H1 (cell line): ENCODE results near the gene XDH. TPM values are rescaled to one million over a fixed set of nuclear protein-coding genes. Genes with fewer than 3 reads are reported as not detected.

Source experiments
- CTCF ChIA-PET: fragments of 300-600 bp; sonication (Branson Sonifier 250); formaldehyde crosslinking; loops from one replicate; lab custom pipeline; 2021; ENCODE audit not compliant: partially characterized antibody; lab: Charles Lee
- POLR2A ChIA-PET: fragments of 300-600 bp; sonication (Branson Sonifier 250); formaldehyde crosslinking; loops from one replicate; lab custom pipeline; 2021; ENCODE audit warnings: inconsistent platforms; ENCODE audit not compliant: partially characterized antibody; lab: Charles Lee
- DNase-seq, 2 experiments: peaks; one replicate each; pipeline versions ENCODE4 v3.0.0 to v3.0.0-alpha.2; 2010 to 2022; ENCODE audit warnings: low spot score in 2 of 2, low read depth in 1 of 2, mixed read lengths in 1 of 2
- FAIRE-seq: peaks from 2 replicates; lab custom pipeline; 2011; peaks lifted over from hg19 to GRCh38; lab: Jason Lieb, UNC
- H2AFZ ChIP-seq: 2 replicates; pipeline ENCODE4 v1.8.1; 2012; ENCODE audit warnings: low read length, inconsistent platforms
- H2AK5ac ChIP-seq: 2 replicates; pipeline ENCODE4 v1.6.1; 2013; ENCODE audit warnings: low read depth, low read length
- H2BK120ac ChIP-seq: replicated peaks from 2 replicates; pipeline ENCODE3; 2013; ENCODE audit warnings: low read depth, low read length, inconsistent platforms
- H2BK12ac ChIP-seq: 2 replicates; pipeline ENCODE4 v1.6.1; 2013; ENCODE audit warnings: low read depth, low read length
- H2BK15ac ChIP-seq: 2 replicates; pipeline ENCODE4 v1.6.1; 2013; ENCODE audit warnings: low read length
- H2BK20ac ChIP-seq: 2 replicates; pipeline ENCODE4 v1.6.1; 2013; ENCODE audit warnings: low read length
- H2BK5ac ChIP-seq: 2 replicates; pipeline ENCODE4 v1.6.1; 2013; ENCODE audit warnings: low read depth, low read length
- H3K14ac ChIP-seq: 2 replicates; pipeline ENCODE4 v1.6.1; 2013; ENCODE audit warnings: inconsistent platforms; ENCODE audit not compliant: insufficient read length
- H3K18ac ChIP-seq: 2 replicates; pipeline ENCODE4 v1.6.1; 2013; ENCODE audit warnings: low read length; ENCODE audit errors: extremely low read depth
- H3K23ac ChIP-seq: 2 replicates; pipeline ENCODE4 v1.6.1; 2013; ENCODE audit warnings: inconsistent platforms; ENCODE audit not compliant: insufficient read length
- H3K23me2 ChIP-seq: 2 replicates; pipeline ENCODE4 v1.6.1; 2013; ENCODE audit warnings: low read depth, low read length
- H3K27ac ChIP-seq: 2 replicates; pipeline ENCODE4 v1.6.1; 2011; ENCODE audit warnings: low read depth, low read length, inconsistent platforms
- H3K27me3 ChIP-seq, 4 experiments: replicated peaks in 1 of 4; 1 replicate in 1 of 4; 2 replicates in 3 of 4; pipeline versions ENCODE4 v1.6.1 to v1.8.1; 2011 to 2013; ENCODE audit warnings: low read length in 3 of 4, mild to moderate bottlenecking in 3 of 4, inconsistent platforms in 2 of 4, mixed read lengths in 2 of 4, moderate library complexity in 1 of 4; ENCODE audit not compliant: control insufficient read depth in 3 of 4, insufficient read depth in 3 of 4; ENCODE audit errors: extremely low read depth in 1 of 4
- H3K36me3 ChIP-seq, 4 experiments: 2 replicates each; pipeline versions ENCODE4 v1.6.1 to v1.8.1; 2011 to 2013; ENCODE audit warnings: mild to moderate bottlenecking in 4 of 4, low read length in 3 of 4, moderate library complexity in 2 of 4, control low read depth in 1 of 4, inconsistent platforms in 1 of 4; ENCODE audit not compliant: insufficient read depth in 4 of 4, control insufficient read depth in 2 of 4
- H3K4ac ChIP-seq: replicated peaks from 2 replicates; pipeline ENCODE3; 2013; ENCODE audit warnings: low read length, low read depth, mixed read lengths, inconsistent platforms; ENCODE audit not compliant: insufficient read length
- H3K4me1 ChIP-seq, 4 experiments: replicated peaks in 1 of 4; 1 replicate in 1 of 4; 2 replicates in 3 of 4; pipeline versions ENCODE4 v1.6.1 to v1.8.1; 2011 to 2013; ENCODE audit warnings: low read length in 3 of 4, inconsistent platforms in 2 of 4, mixed read lengths in 1 of 4; ENCODE audit not compliant: insufficient read depth in 4 of 4, control insufficient read depth in 3 of 4
- H3K4me2 ChIP-seq, 2 experiments: 2 replicates each; pipeline versions ENCODE4 v1.6.1 to v1.8.1; 2011 to 2013; ENCODE audit warnings: low read depth in 2 of 2, low read length in 2 of 2, control low read depth in 1 of 2, inconsistent platforms in 1 of 2, mild to moderate bottlenecking in 1 of 2; ENCODE audit not compliant: insufficient read depth in 1 of 2
- H3K4me3 ChIP-seq, 4 experiments: fragments of 200-600, 300-600 bp in 1 of 4; sonication (generic), shearing (Covaris generic), sonication (Bioruptor Twin) in 1 of 4; 2 replicates each; pipeline versions ENCODE4 v1.5.1 to v1.8.1; 2011 to 2016; ENCODE audit warnings: low read length in 4 of 4, low read depth in 3 of 4, control low read depth in 2 of 4, inconsistent platforms in 2 of 4, mild to moderate bottlenecking in 2 of 4, mixed read lengths in 1 of 4, moderate library complexity in 1 of 4; ENCODE audit not compliant: insufficient read depth in 2 of 4; ENCODE audit errors: extremely low read depth in 1 of 4
- H3K56ac ChIP-seq: replicated peaks from 2 replicates; pipeline ENCODE3; 2013; ENCODE audit warnings: low read depth, mild to moderate bottlenecking, mixed read lengths, low read length, inconsistent platforms; ENCODE audit not compliant: insufficient read length
- H3K79me1 ChIP-seq: 2 replicates; pipeline ENCODE4 v1.6.1; 2013; ENCODE audit warnings: low read depth, low read length, control low read depth
- H3K79me2 ChIP-seq, 2 experiments: 2 replicates each; pipeline versions ENCODE4 v1.6.1 to v1.8.1; 2012 to 2013; ENCODE audit warnings: low read length in 2 of 2, mild to moderate bottlenecking in 2 of 2, inconsistent platforms in 1 of 2; ENCODE audit not compliant: insufficient read depth in 2 of 2, control insufficient read depth in 1 of 2
- H3K9ac ChIP-seq, 4 experiments: replicated peaks in 1 of 4; 1 replicate in 1 of 4; 2 replicates in 3 of 4; pipeline versions ENCODE4 v1.6.1 to v1.8.1; 2011 to 2013; ENCODE audit warnings: low read depth in 3 of 4, low read length in 3 of 4, control low read depth in 2 of 4, mild to moderate bottlenecking in 2 of 4, moderate library complexity in 2 of 4, inconsistent platforms in 1 of 4; ENCODE audit errors: extremely low read depth in 1 of 4
- H3K9me3 ChIP-seq, 2 experiments: 2 replicates each; pipeline versions ENCODE4 v1.6.1 to v1.8.1; 2012 to 2013; ENCODE audit warnings: mild to moderate bottlenecking in 2 of 2, moderate library complexity in 2 of 2, control low read depth in 1 of 2, inconsistent platforms in 1 of 2, low read depth in 1 of 2, low read length in 1 of 2, mixed read lengths in 1 of 2; ENCODE audit not compliant: insufficient read depth in 2 of 2
- H4K20me1 ChIP-seq, 2 experiments: replicated peaks in 1 of 2; 2 replicates each; pipeline versions ENCODE3 to v1.8.1; 2011 to 2013; ENCODE audit warnings: inconsistent platforms in 2 of 2, low read length in 2 of 2, mild to moderate bottlenecking in 1 of 2; ENCODE audit not compliant: insufficient read depth in 2 of 2, control insufficient read depth in 1 of 2
- H4K5ac ChIP-seq: 2 replicates; pipeline ENCODE4 v1.6.1; 2013; ENCODE audit warnings: low read length, low read depth, mixed read lengths, inconsistent platforms; ENCODE audit not compliant: insufficient read length
- H4K8ac ChIP-seq: 2 replicates; pipeline ENCODE4 v1.8.0; 2013; ENCODE audit warnings: mild to moderate bottlenecking, moderate library complexity, low read length, inconsistent platforms; ENCODE audit not compliant: insufficient read depth; ENCODE audit errors: extremely low read depth
- H4K91ac ChIP-seq: replicated peaks from 2 replicates; pipeline ENCODE3; 2013; ENCODE audit warnings: low read length, mixed read lengths, inconsistent platforms; ENCODE audit not compliant: insufficient read length
- ASH2L ChIP-seq: fragments of 200-600, 300-600 bp; sonication (generic); IDR thresholded peaks from one replicate; pipeline ENCODE4 v1.7.1; 2017; ENCODE audit warnings: low read length
- BCL11A ChIP-seq, 2 experiments: IDR thresholded peaks; one replicate each; pipeline ENCODE4 v1.6.1; 2011; ENCODE audit warnings: low read depth in 2 of 2, low read length in 2 of 2, mild to moderate bottlenecking in 2 of 2
- CBX8 ChIP-seq: fragments of 300-800, 300-1000 bp; sonication (generic); IDR thresholded peaks from 2 replicates; pipeline ENCODE4 v1.7.1; 2016; ENCODE audit warnings: low read depth, low read length, borderline replicate concordance
- EGR1 ChIP-seq: IDR thresholded peaks from 2 replicates; pipeline ENCODE4 v1.6.1; 2011; ENCODE audit warnings: low read depth, low read length, borderline replicate concordance
- GTF2F1 ChIP-seq: IDR thresholded peaks from 2 replicates; pipeline ENCODE4 v1.6.1; 2012; ENCODE audit warnings: low read depth, low read length, improper control_type of control experiment, borderline replicate concordance
- KDM5A ChIP-seq: fragments of 200-600 bp; IDR thresholded peaks from 2 replicates; pipeline ENCODE4 v1.7.1; 2012; ENCODE audit warnings: mild to moderate bottlenecking, low read length, inconsistent platforms, mixed read lengths
- RNF2 ChIP-seq: fragments of 200-900, 300-1000 bp; sonication (generic); IDR thresholded peaks from 2 replicates; pipeline ENCODE4 v1.7.1; 2016; ENCODE audit warnings: borderline replicate concordance, low read depth, mild to moderate bottlenecking, antibody characterized with exemption, low read length; ENCODE audit not compliant: poor library complexity, severe bottlenecking; ENCODE audit errors: missing control alignments
- SIRT6 ChIP-seq: IDR thresholded peaks from one replicate; pipeline ENCODE4 v1.7.1; 2012; ENCODE audit warnings: low read length, inconsistent platforms
- SP2 ChIP-seq: IDR thresholded peaks from 2 replicates; pipeline ENCODE4 v1.6.1; 2012; ENCODE audit warnings: mild to moderate bottlenecking, low read length, inconsistent platforms
- SRF ChIP-seq: IDR thresholded peaks from 2 replicates; pipeline ENCODE4 v1.6.1; 2011; ENCODE audit warnings: mild to moderate bottlenecking, low read depth, low read length, moderate library complexity
- WGBS, 2 experiments: shearing (Covaris generic) in 1 of 2; methylation state at CpG; one replicate each; pipeline versions ENCODE4 v1.1.6 to v1.1.7; 2013 to 2015; ENCODE audit warnings: low lambda C conversion rate in 2 of 2, mixed read lengths in 2 of 2, inconsistent platforms in 1 of 2, low coverage in 1 of 2, missing lambda C conversion rate in 1 of 2; ENCODE audit not compliant: insufficient replicate concordance in 2 of 2, insufficient coverage in 1 of 2, insufficient read length in 1 of 2; ENCODE audit errors: extremely low coverage in 1 of 2, missing lambda C conversion rate in 1 of 2; 5-methylcytosine and 5-hydroxymethylcytosine counted together
- polyA plus RNA-seq, 7 experiments: library from polyadenylated mRNA; depleted of rRNA in 3 of 7; stranded (reverse) in 5 of 7; unstranded in 2 of 7; fragments of >200 nt in 5 of 7; fragments of 200-250 nt in 2 of 7; gene quantifications; 1 replicate in 5 of 7; 2 replicates in 1 of 7; 4 replicates in 1 of 7; pipeline versions ENCODE4 v1.2.1 to v1.2.3, GENCODE V29; 2011 to 2013; ENCODE audit warnings: missing spikeins in 2 of 7, mixed read lengths in 2 of 7
- total RNA-seq: library from RNA; stranded (reverse); fragmentation: NEBNext Ultra II Directional; extraction: Animal tissue kit (Norgen Biotek cat#: 25700); gene quantifications from 2 replicates; pipeline ENCODE4 v1.2.1, GENCODE V29; 2021
- TF ChIP-seq, protein P1 (sequence below): IDR thresholded peaks from 2 replicates; pipeline ENCODE4 v1.6.1; 2012; ENCODE audit warnings: inconsistent platforms

XDH gene
- total and polyA plus RNA-seq, 2 of the 8 experiments (the other 6 are each of a cell fraction or from before 2014, with no cell fraction given) = 0.68 to 1.2 TPM

DNA sequence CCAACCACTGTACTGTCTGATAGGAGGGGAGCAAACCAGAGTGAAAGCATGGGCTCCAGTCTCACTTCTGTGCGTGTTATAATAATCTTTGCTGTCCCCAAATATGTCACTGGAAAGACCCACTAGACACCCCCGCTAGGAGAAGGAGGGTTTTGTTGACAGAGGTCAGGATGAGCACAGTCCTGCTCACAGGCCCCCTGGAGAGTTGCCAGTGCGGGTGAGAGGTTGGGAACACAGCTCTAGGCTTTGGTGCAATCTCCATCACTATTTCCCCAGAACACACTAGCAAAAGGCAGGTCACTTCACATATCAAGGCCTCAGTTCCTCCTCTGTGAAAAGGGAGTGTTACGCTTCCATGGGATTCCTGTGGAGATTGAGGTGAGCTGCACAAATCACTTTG, 9.7 kb downstream of the XDH start:
- Histone ChIP-seq H3K4me3 (no peak overlapping the region), H3K27me3 (no peaks in the 10 kb centered on the region), H4K20me1 (no peaks in the 10 kb centered on the region), H2AK5ac (no peak overlapping the region), H3K4me2 (no peak overlapping the region), H3K18ac (no peak overlapping the region), H3K4me1 (peaks cover 0 to 8% (median 0%) of the 10 kb centered on the region in 4 experiments; a peak in 1 of 7 replicates), H3K9me3 (peaks cover 2 to 26% of the 10 kb centered on the region in 2 experiments; a peak in 3 of 4 replicates), H4K91ac (no peak overlapping the region), H4K5ac (no peak overlapping the region), H3K14ac (no peak overlapping the region), H3K4ac (no peak overlapping the region), H3K23me2 (no peaks in the 10 kb centered on the region), H2BK15ac (no peak overlapping the region), H3K79me1 (no peaks in the 10 kb centered on the region), H2BK12ac (no peak overlapping the region), H2BK120ac (no peak overlapping the region), H3K23ac (no peak overlapping the region), H3K56ac (no peak overlapping the region), H2BK5ac (no peak overlapping the region), H3K27ac (no peak overlapping the region), H2BK20ac (no peak overlapping the region), H4K8ac (no peak overlapping the region), H3K79me2 (no peaks in the 10 kb centered on the region), H3K36me3 (no peaks in the 10 kb centered on the region), H3K9ac (no peak overlapping the region), H2AFZ (no peak overlapping the region)
- FAIRE-seq (no peak), DNase-seq (no peak)
- TF ChIP-seq CBX8 = no peak
- no peak for TF ChIP-seq ASH2L
- TF ChIP-seq SP2 = no peak
- TF ChIP-seq, protein P1, sequence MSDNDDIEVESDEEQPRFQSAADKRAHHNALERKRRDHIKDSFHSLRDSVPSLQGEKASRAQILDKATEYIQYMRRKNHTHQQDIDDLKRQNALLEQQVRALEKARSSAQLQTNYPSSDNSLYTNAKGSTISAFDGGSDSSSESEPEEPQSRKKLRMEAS = no peak
- TF ChIP-seq BCL11A (IDR thresholded peaks at IDR 0.05; ENCODE audit: low read depth in 2 of 2, low read length in 2 of 2) = no peak
- TF ChIP-seq SRF = no peak
- no peak for TF ChIP-seq SIRT6
- no peak for TF ChIP-seq KDM5A
- TF ChIP-seq RNF2 = no peak
- TF ChIP-seq GTF2F1 = no peak
- TF ChIP-seq EGR1 = no peak
- CTCF ChIA-PET = interaction anchor here (1.0 to 2.6 kb wide), 5 partner anchors 12 to 121 kb away, joined by 3 to 9 read pairs (median 4); no protein-coding TSS in a partner anchor
- WGBS, 2 experiments = 82% methylated on average over 4 of the region's 4 CpGs; no CpG with 5 or more reads in 1 of the 2 experiments
- POLR2A ChIA-PET = interaction anchor here (1.4 kb wide), 1 partner anchor 18 kb away, joined by 3 read pairs; no protein-coding TSS in a partner anchor
